ENCODE data around the gene CHST3.

Gene CHST3

GRCh38 chr10:72034761-72035160 is 70.6 kb downstream of the CHST3 start:
- no peak for TF ChIP-seq CTCF (conservative IDR thresholded peaks at IDR 0.05)
- no peak overlapping the region for H3K27ac ChIP-seq

GRCh38 chr10:72035252-72035887 is 71.2 kb downstream of the CHST3 start:
- no peak overlapping the region for H3K27ac ChIP-seq
- TF ChIP-seq CTCF (conservative IDR thresholded peaks at IDR 0.05), result no peak

- H3K27ac ChIP-seq, result no peak overlapping the region
- no peak for TF ChIP-seq CTCF (conservative IDR thresholded peaks at IDR 0.05)
These were observed 73.1 kb downstream of the CHST3 start for GRCh38 chr10:72037266-72037665.

- no peak for TF ChIP-seq CTCF (conservative IDR thresholded peaks at IDR 0.05)
- H3K27ac ChIP-seq, result no peak overlapping the region
These were observed 73.6 kb downstream of the CHST3 start for GRCh38 chr10:72037811-72038210.

- no peak for TF ChIP-seq CTCF (conservative IDR thresholded peaks at IDR 0.05)
- no peak overlapping the region for H3K27ac ChIP-seq
These were observed 74.3 kb downstream of the CHST3 start for GRCh38 chr10:72038458-72039001.

GRCh38 chr10:72039377-72039776 is 75.2 kb downstream of the CHST3 start:
- no peak overlapping the region for H3K27ac ChIP-seq
- TF ChIP-seq CTCF (conservative IDR thresholded peaks at IDR 0.05), result no peak

GRCh38 chr10:72041491-72041890 is 77.3 kb downstream of the CHST3 start:
- TF ChIP-seq CTCF (conservative IDR thresholded peaks at IDR 0.05), result no peak
- H3K27ac ChIP-seq, result no peak overlapping the region

All from VCaP (cell line).